ENCODE data around the gene TNFRSF1A. TPM values are rescaled to one million over a fixed set of nuclear protein-coding genes. Genes with fewer than 3 reads are reported as not detected.

TNFRSF1A gene
- total RNA-seq, 1 experiment from 2014 or later: 91.5 TPM

GRCh38 chr12:6384499-6385436, 42.9 kb upstream of the TNFRSF1A start:
- Histone ChIP-seq H3K27me3 (replicated peaks; ENCODE audit: insufficient read depth, low read depth, low read length, poor library complexity) (no peaks in the 10 kb centered on the region), H3K36me3 (ENCODE audit: insufficient read depth, low read length, poor library complexity, severe bottlenecking) (no peaks in the 10 kb centered on the region), H3K9me3 (ENCODE audit: low read depth, low read length, poor library complexity, severe bottlenecking) (no peaks in the 10 kb centered on the region), H3K27ac (ENCODE audit: low read depth, low read length, poor library complexity, severe bottlenecking) (peak overlapping the region; percentile 77), H3K4me3 (ENCODE audit: low read depth, low read length, poor library complexity, severe bottlenecking) (peak overlapping the region; percentile 47), H3K4me1 (ENCODE audit: insufficient read depth, low read length, poor library complexity, severe bottlenecking) (peaks cover 7% of the 10 kb centered on the region)
- DNase-seq (ENCODE audit: low spot score): no peak
- POLR2A ChIA-PET (ENCODE audit: low non-redundant PET): no interaction called here
- no TSS peak for BruUV-seq (replicated peaks)
- intact Hi-C loops (cut with micrococcal nuclease; ENCODE audit: unreplicated experiment): no loop called here
- TF ChIP-seq CTCF (conservative IDR thresholded peaks at IDR 0.05; ENCODE audit: low read depth, low read length) (no peak), EZH2 (IDR thresholded peaks at IDR 0.05; ENCODE audit: borderline replicate concordance, low read depth, low read length, poor library complexity, severe bottlenecking) (no peak)
- CTCF ChIA-PET: no interaction called here

GRCh38 chr12:6383572-6384498, 42.0 kb upstream of the TNFRSF1A start, which contains the start of gene LTBR:
LTBR (plus strand) TSS chr12:6384162; CDS start chr12:6384359, 197 bp downstream.
- Histone ChIP-seq H3K4me3 (ENCODE audit: low read depth, low read length, poor library complexity, severe bottlenecking) (peak within 1 kb of the TSS; percentile 47), H3K4me1 (ENCODE audit: insufficient read depth, low read length, poor library complexity, severe bottlenecking) (peaks cover 7% of the 10 kb centered on the region), H3K27me3 (replicated peaks; ENCODE audit: insufficient read depth, low read depth, low read length, poor library complexity) (no peaks in the 10 kb centered on the region), H3K9me3 (ENCODE audit: low read depth, low read length, poor library complexity, severe bottlenecking) (no peaks in the 10 kb centered on the region), H3K36me3 (ENCODE audit: insufficient read depth, low read length, poor library complexity, severe bottlenecking) (no peaks in the 10 kb centered on the region), H3K27ac (ENCODE audit: low read depth, low read length, poor library complexity, severe bottlenecking) (peak within 1 kb of the TSS; percentile 77)
- DNase-seq (ENCODE audit: low spot score): peak; percentile 86
- ChIA-PET POLR2A (ENCODE audit: low non-redundant PET) (no interaction called here), CTCF (no interaction called here)
- intact Hi-C loops (cut with micrococcal nuclease; ENCODE audit: unreplicated experiment): no loop called here
- no peak for TF ChIP-seq CTCF (conservative IDR thresholded peaks at IDR 0.05; ENCODE audit: low read depth, low read length)
- TF ChIP-seq EZH2 (IDR thresholded peaks at IDR 0.05; ENCODE audit: borderline replicate concordance, low read depth, low read length, poor library complexity, severe bottlenecking): no peak
- BruUV-seq (replicated peaks): no TSS peak

- no peak overlapping the region for H3K4me3 ChIP-seq (ENCODE audit: low read depth, low read length, poor library complexity, severe bottlenecking)
- H3K27ac ChIP-seq (ENCODE audit: low read depth, low read length, poor library complexity, severe bottlenecking): no peak overlapping the region
- CTCF ChIA-PET: no interaction called here
- POLR2A ChIA-PET (ENCODE audit: low non-redundant PET): no interaction called here
- H3K36me3 ChIP-seq (ENCODE audit: insufficient read depth, low read length, poor library complexity, severe bottlenecking): no peaks in the 10 kb centered on the region
- H3K27me3 ChIP-seq (replicated peaks; ENCODE audit: insufficient read depth, low read depth, low read length, poor library complexity): no peaks in the 10 kb centered on the region
- H3K9me3 ChIP-seq (ENCODE audit: low read depth, low read length, poor library complexity, severe bottlenecking): no peaks in the 10 kb centered on the region
- BruUV-seq (replicated peaks): no TSS peak
- TF ChIP-seq CTCF (conservative IDR thresholded peaks at IDR 0.05; ENCODE audit: low read depth, low read length) (no peak), EZH2 (IDR thresholded peaks at IDR 0.05; ENCODE audit: borderline replicate concordance, low read depth, low read length, poor library complexity, severe bottlenecking) (no peak)
- peaks cover 7% of the 10 kb centered on the region for H3K4me1 ChIP-seq (ENCODE audit: insufficient read depth, low read length, poor library complexity, severe bottlenecking)
- DNase-seq (ENCODE audit: low spot score): no peak
- intact Hi-C loops (cut with micrococcal nuclease; ENCODE audit: unreplicated experiment): no loop called here
Observed at GRCh38 chr12:6382982-6383381, 41.1 kb upstream of the TNFRSF1A start.
